Astrocyte (in vitro differentiated cells and primary cell): ENCODE results near the gene INSYN2B. TPM values are rescaled to one million over a fixed set of nuclear protein-coding genes. Genes with fewer than 3 reads are reported as not detected.

ENCODE experiments used
- DNase-seq: peaks from one replicate; pipeline ENCODE4 v3.0.0-alpha.2; 2010; ENCODE audit warnings: low read depth
- FAIRE-seq: peaks from 2 replicates; lab custom pipeline; 2011; peaks lifted over from hg19 to GRCh38; lab: Jason Lieb, UNC
- H2AFZ ChIP-seq: 2 replicates; pipeline ENCODE4 v1.6.0; 2012; ENCODE audit warnings: low read depth, low read length, inconsistent platforms
- H3K27ac ChIP-seq: 2 replicates; pipeline ENCODE4 v1.5.1; 2011; ENCODE audit warnings: low read depth, low read length, inconsistent platforms
- H3K27me3 ChIP-seq: 2 replicates; pipeline ENCODE4 v1.6.0; 2011; ENCODE audit warnings: low read length, inconsistent platforms; ENCODE audit not compliant: insufficient read depth
- H3K36me3 ChIP-seq: 2 replicates; pipeline ENCODE4 v1.5.1; 2011; ENCODE audit warnings: low read length, inconsistent platforms; ENCODE audit not compliant: insufficient read depth
- H3K4me1 ChIP-seq: 2 replicates; pipeline ENCODE4 v1.5.1; 2011; ENCODE audit warnings: low read length, inconsistent platforms; ENCODE audit not compliant: insufficient read depth
- H3K4me2 ChIP-seq: 2 replicates; pipeline ENCODE4 v1.6.0; 2012; ENCODE audit warnings: low read length, inconsistent platforms
- H3K4me3 ChIP-seq: 2 replicates; pipeline ENCODE4 v1.5.1; 2011; ENCODE audit warnings: low read depth, mild to moderate bottlenecking, low read length, inconsistent platforms; ENCODE audit not compliant: insufficient read depth
- H3K79me2 ChIP-seq: 2 replicates; pipeline ENCODE4 v1.6.0; 2012; ENCODE audit warnings: mild to moderate bottlenecking, low read length, inconsistent platforms; ENCODE audit not compliant: insufficient read depth
- H3K9ac ChIP-seq: 2 replicates; pipeline ENCODE4 v1.6.0; 2012; ENCODE audit warnings: mild to moderate bottlenecking, low read length, inconsistent platforms
- H3K9me3 ChIP-seq: 2 replicates; pipeline ENCODE4 v1.5.1; 2012; ENCODE audit warnings: low read depth, mild to moderate bottlenecking, low read length, inconsistent platforms; ENCODE audit not compliant: insufficient read depth
- H4K20me1 ChIP-seq: 2 replicates; pipeline ENCODE4 v1.6.0; 2012; ENCODE audit warnings: low read length, inconsistent platforms; ENCODE audit not compliant: insufficient read depth
- H3K27ac Mint-ChIP-seq: one replicate; pipeline ENCODE4 v1.8.0; 2021; ENCODE audit warnings: mild to moderate bottlenecking, mixed read lengths; ENCODE audit not compliant: unreplicated experiment
- H3K27me3 Mint-ChIP-seq: one replicate; pipeline ENCODE4 v1.8.0; 2021; ENCODE audit warnings: low read depth, mixed read lengths; ENCODE audit not compliant: unreplicated experiment
- H3K36me3 Mint-ChIP-seq: one replicate; pipeline ENCODE4 v1.8.0; 2021; ENCODE audit warnings: low read depth, mixed read lengths; ENCODE audit not compliant: unreplicated experiment
- H3K4me1 Mint-ChIP-seq: one replicate; pipeline ENCODE4 v1.8.0; 2021; ENCODE audit warnings: low read depth, mixed read lengths; ENCODE audit not compliant: unreplicated experiment
- H3K4me3 Mint-ChIP-seq: one replicate; pipeline ENCODE4 v1.8.0; 2021; ENCODE audit warnings: mild to moderate bottlenecking, moderate library complexity, mixed read lengths; ENCODE audit not compliant: unreplicated experiment
- H3K9me3 Mint-ChIP-seq: one replicate; pipeline ENCODE4 v1.8.0; 2021; ENCODE audit warnings: mild to moderate bottlenecking, mixed read lengths; ENCODE audit not compliant: unreplicated experiment
- CTCF ChIP-seq: IDR thresholded peaks from 2 replicates; pipeline ENCODE4 v1.5.1; 2011; ENCODE audit warnings: low read depth, mild to moderate bottlenecking, inconsistent platforms, low read length, moderate library complexity; ENCODE audit not compliant: insufficient read depth
- EZH2 ChIP-seq: IDR thresholded peaks from 2 replicates; pipeline ENCODE4 v1.6.1; 2012; ENCODE audit warnings: mild to moderate bottlenecking, low read length, inconsistent platforms; ENCODE audit not compliant: insufficient read depth
- total RNA-seq: library from RNA; stranded (reverse); gene quantifications from 2 replicates; pipeline ENCODE4 v1.2.1, GENCODE V29; 2021

INSYN2B gene
- total RNA-seq, 1 donor from 2014 or later, result 0.36 TPM

GRCh38 chr5:169828385-169828784 lies 151.9 kb downstream of the INSYN2B start:
- no peak for TF ChIP-seq EZH2
- no peak for TF ChIP-seq CTCF
- Histone ChIP-seq H3K36me3 (no peaks in the 10 kb centered on the region), H3K9ac (no peak overlapping the region), H3K27me3 (no peaks in the 10 kb centered on the region), H3K4me2 (no peak overlapping the region), H3K27ac (no peak overlapping the region), H3K79me2 (no peaks in the 10 kb centered on the region), H3K4me3 (no peak overlapping the region), H3K9me3 (no peaks in the 10 kb centered on the region), H3K4me1 (no peaks in the 10 kb centered on the region), H2AFZ (no peak overlapping the region), H4K20me1 (no peaks in the 10 kb centered on the region)
- H3K4me3 Mint-ChIP-seq, result no peak overlapping the region
- H3K27ac Mint-ChIP-seq, result no peak overlapping the region
- DNase-seq (peak; percentile 31), FAIRE-seq (no peak)
- H3K9me3 Mint-ChIP-seq, result peaks cover 3% of the 10 kb centered on the region
- H3K4me1 Mint-ChIP-seq, result peaks cover 1% of the 10 kb centered on the region
- peaks cover 2% of the 10 kb centered on the region for H3K27me3 Mint-ChIP-seq
- no peaks in the 10 kb centered on the region for H3K36me3 Mint-ChIP-seq

- Mint-ChIP-seq H3K36me3 (no peaks in the 10 kb centered on the region), H3K4me1 (peaks cover 1% of the 10 kb centered on the region), H3K9me3 (peaks cover 4% of the 10 kb centered on the region), H3K4me3 (no peak overlapping the region), H3K27me3 (peaks cover 4% of the 10 kb centered on the region), H3K27ac (no peak overlapping the region)
- Histone ChIP-seq H3K27me3 (no peaks in the 10 kb centered on the region), H3K9me3 (no peaks in the 10 kb centered on the region), H3K4me1 (no peaks in the 10 kb centered on the region), H3K27ac (no peak overlapping the region), H4K20me1 (no peaks in the 10 kb centered on the region), H3K79me2 (no peaks in the 10 kb centered on the region), H3K9ac (no peak overlapping the region), H3K36me3 (no peaks in the 10 kb centered on the region), H3K4me2 (no peak overlapping the region), H2AFZ (no peak overlapping the region), H3K4me3 (no peak overlapping the region)
- FAIRE-seq, result no peak
- no peak for DNase-seq
- TF ChIP-seq EZH2 (no peak), CTCF (no peak)
Observed at GRCh38 chr5:169827769-169828168, 152.5 kb downstream of the INSYN2B start.

GRCh38 chr5:169826618-169827017 lies 153.7 kb downstream of the INSYN2B start:
- H3K4me3 ChIP-seq, result no peak overlapping the region
- Mint-ChIP-seq H3K9me3 (peaks cover 7% of the 10 kb centered on the region), H3K4me1 (peaks cover under 1% of the 10 kb centered on the region), H3K4me3 (no peak overlapping the region), H3K36me3 (no peaks in the 10 kb centered on the region), H3K27me3 (peaks cover 6% of the 10 kb centered on the region), H3K27ac (no peak overlapping the region)
- H3K4me2 ChIP-seq, result no peak overlapping the region
- DNase-seq (no peak), FAIRE-seq (no peak)
- TF ChIP-seq EZH2 (no peak), CTCF (peak; percentile 17)
- H3K9me3 ChIP-seq, result no peaks in the 10 kb centered on the region
- H3K4me1 ChIP-seq, result no peaks in the 10 kb centered on the region
- H2AFZ ChIP-seq, result no peak overlapping the region
- no peak overlapping the region for H3K27ac ChIP-seq
- no peaks in the 10 kb centered on the region for H3K36me3 ChIP-seq
- H4K20me1 ChIP-seq, result no peaks in the 10 kb centered on the region
- no peaks in the 10 kb centered on the region for H3K27me3 ChIP-seq
- no peak overlapping the region for H3K9ac ChIP-seq
- H3K79me2 ChIP-seq, result no peaks in the 10 kb centered on the region
